K562 (cell line): ENCODE data around the gene CTDSPL. TPM values are rescaled to one million over a fixed set of nuclear protein-coding genes. Genes with fewer than 3 reads are reported as not detected.
A peak's percentile ranks its signal among the peaks of the same experiment; 100 is the strongest.

ENCODE experiments used
- ATF1 ChIP-seq, 2 experiments: fragments of 450-650 bp in 1 of 2; IDR thresholded peaks; 2 replicates each; pipeline ENCODE4 v1.6.1; 2016; ENCODE audit warnings: missing compliant biosample characterization in 1 of 2, missing genetic modification characterization in 1 of 2
- FOS ChIP-seq: IDR thresholded peaks from 3 replicates; pipeline ENCODE4 v1.6.1; 2011; ENCODE audit not compliant: insufficient read length; ENCODE audit errors: extremely low read depth
- GABPB1 ChIP-seq: sonication (generic); formaldehyde crosslinking; IDR thresholded peaks from 2 replicates; pipeline ENCODE4 v1.8.0; 2022; ENCODE audit warnings: mild to moderate bottlenecking, missing genetic modification reagents
- MTA2 ChIP-seq: fragments of 450-650 bp; IDR thresholded peaks from 2 replicates; pipeline ENCODE4 v1.6.1; 2016; ENCODE audit warnings: low read depth
- RBM39 ChIP-seq: fragments of 200-400 bp; formaldehyde crosslinking; optimal IDR thresholded peaks from 2 replicates; pipeline ENCODE3; 2018; ENCODE audit warnings: low read depth, low read length
- SP1 ChIP-seq: sonication (generic); formaldehyde crosslinking; IDR thresholded peaks from 2 replicates; pipeline ENCODE4 v1.8.1; 2022; ENCODE audit warnings: mild to moderate bottlenecking, missing genetic modification reagents
- ZNF239 ChIP-seq: fragments of 250-450 bp; sonication (Bioruptor Pico); IDR thresholded peaks from 2 replicates; pipeline ENCODE4 v1.4.0; 2020; ENCODE audit warnings: mild to moderate bottlenecking
- polyA plus RNA-seq, 8 experiments: library from polyadenylated mRNA; depleted of rRNA in 4 of 8; stranded (reverse) in 5 of 8; unstranded in 3 of 8; fragments of >200 nt; fragmentation: Nextera tagmentation in 2 of 8; fragmentation: Illumina TruSeq in 1 of 8; extraction: Ambion mirVana in 2 of 8; extraction: Trizol in 1 of 8; gene quantifications; 2 replicates each; pipeline versions ENCODE4 v1.2.1 to v1.2.3, GENCODE V29; 2011 to 2014; ENCODE audit warnings: inconsistent platforms in 1 of 8, missing spikeins in 1 of 8
- total RNA-seq, 7 experiments: library from RNA; depleted of rRNA in 6 of 7; stranded (reverse); fragments of >200 nt in 6 of 7; fragmentation: Illumina TruSeq in 2 of 7; extraction: Trizol in 2 of 7; gene quantifications; 2 replicates each; pipeline versions ENCODE4 v1.2.1 to v1.2.3, GENCODE V29; 2011 to 2021; ENCODE audit warnings: low replicate concordance in 1 of 7
- TF ChIP-seq, protein P1 (sequence below): fragments of 450-650 bp; IDR thresholded peaks from 2 replicates; pipeline ENCODE4 v1.7.1; 2018; ENCODE audit warnings: mild to moderate bottlenecking, low read depth; ENCODE audit not compliant: partially characterized antibody
- TF ChIP-seq, protein P2 (sequence below): sonication (generic); formaldehyde crosslinking; IDR thresholded peaks from 2 replicates; pipeline ENCODE4 v1.9.0; 2022; ENCODE audit warnings: mild to moderate bottlenecking, missing genetic modification reagents
- TF ChIP-seq, protein P3 (sequence below), 2 experiments: fragments of 450-650 bp in 1 of 2; sonication (generic) in 1 of 2; formaldehyde crosslinking in 1 of 2; IDR thresholded peaks in 1 of 2; conservative IDR thresholded peaks in 1 of 2; 2 replicates each; pipeline versions ENCODE4 v1.6.1 to v1.8.1; 2016 to 2023; ENCODE audit warnings: mild to moderate bottlenecking in 2 of 2, moderate library complexity in 2 of 2, inconsistent platforms in 1 of 2, missing genetic modification reagents in 1 of 2
- TF ChIP-seq, protein P4 (sequence below): fragments of 450-650 bp; IDR thresholded peaks from 2 replicates; pipeline ENCODE4 v1.6.1; 2016; ENCODE audit warnings: low read depth

CTDSPL gene
- total and polyA plus RNA-seq, 9 of the 15 experiments (the other 6 are each of a cell fraction or from before 2014, with no cell fraction given): 5.1 to 19.3 (median 11.3) TPM

DNA sequence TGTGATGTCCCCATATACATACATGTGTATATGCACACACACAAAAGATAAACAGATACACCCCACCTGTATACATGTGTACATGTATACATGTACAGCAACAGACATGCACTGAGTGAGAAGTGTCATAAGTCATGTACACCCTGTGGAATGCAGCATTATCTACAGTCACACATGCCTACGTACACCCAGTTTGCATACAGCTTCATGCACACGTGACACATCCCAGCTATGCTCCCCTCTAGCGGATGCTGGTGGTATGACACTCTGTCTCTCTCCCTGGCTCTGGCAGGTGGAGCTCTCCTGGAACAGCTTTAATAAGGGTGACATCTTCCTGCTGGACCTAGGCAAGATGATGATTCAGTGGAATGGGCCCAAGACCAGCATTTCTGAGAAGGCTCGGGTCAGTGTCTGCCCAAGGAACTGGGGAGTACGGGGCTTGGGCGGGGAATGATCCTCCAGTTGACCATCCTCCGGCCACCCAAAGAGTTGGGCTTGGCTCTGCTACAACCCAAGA, 135.2 kb downstream of the CTDSPL start (continued):
- TF ChIP-seq, protein P1, sequence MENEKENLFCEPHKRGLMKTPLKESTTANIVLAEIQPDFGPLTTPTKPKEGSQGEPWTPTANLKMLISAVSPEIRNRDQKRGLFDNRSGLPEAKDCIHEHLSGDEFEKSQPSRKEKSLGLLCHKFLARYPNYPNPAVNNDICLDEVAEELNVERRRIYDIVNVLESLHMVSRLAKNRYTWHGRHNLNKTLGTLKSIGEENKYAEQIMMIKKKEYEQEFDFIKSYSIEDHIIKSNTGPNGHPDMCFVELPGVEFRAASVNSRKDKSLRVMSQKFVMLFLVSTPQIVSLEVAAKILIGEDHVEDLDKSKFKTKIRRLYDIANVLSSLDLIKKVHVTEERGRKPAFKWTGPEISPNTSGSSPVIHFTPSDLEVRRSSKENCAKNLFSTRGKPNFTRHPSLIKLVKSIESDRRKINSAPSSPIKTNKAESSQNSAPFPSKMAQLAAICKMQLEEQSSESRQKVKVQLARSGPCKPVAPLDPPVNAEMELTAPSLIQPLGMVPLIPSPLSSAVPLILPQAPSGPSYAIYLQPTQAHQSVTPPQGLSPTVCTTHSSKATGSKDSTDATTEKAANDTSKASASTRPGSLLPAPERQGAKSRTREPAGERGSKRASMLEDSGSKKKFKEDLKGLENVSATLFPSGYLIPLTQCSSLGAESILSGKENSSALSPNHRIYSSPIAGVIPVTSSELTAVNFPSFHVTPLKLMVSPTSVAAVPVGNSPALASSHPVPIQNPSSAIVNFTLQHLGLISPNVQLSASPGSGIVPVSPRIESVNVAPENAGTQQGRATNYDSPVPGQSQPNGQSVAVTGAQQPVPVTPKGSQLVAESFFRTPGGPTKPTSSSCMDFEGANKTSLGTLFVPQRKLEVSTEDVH: peak; percentile 67
- TF ChIP-seq, protein P2, sequence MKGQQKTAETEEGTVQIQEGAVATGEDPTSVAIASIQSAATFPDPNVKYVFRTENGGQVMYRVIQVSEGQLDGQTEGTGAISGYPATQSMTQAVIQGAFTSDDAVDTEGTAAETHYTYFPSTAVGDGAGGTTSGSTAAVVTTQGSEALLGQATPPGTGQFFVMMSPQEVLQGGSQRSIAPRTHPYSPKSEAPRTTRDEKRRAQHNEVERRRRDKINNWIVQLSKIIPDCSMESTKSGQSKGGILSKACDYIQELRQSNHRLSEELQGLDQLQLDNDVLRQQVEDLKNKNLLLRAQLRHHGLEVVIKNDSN: peak; percentile 100
- TF ChIP-seq GABPB1 (CRISPR knock-in tag): no peak
- TF ChIP-seq ZNF239 (CRISPR knock-in tag): no peak
- peak; percentile 51 for TF ChIP-seq SP1 (CRISPR knock-in tag)
- TF ChIP-seq, protein P3, sequence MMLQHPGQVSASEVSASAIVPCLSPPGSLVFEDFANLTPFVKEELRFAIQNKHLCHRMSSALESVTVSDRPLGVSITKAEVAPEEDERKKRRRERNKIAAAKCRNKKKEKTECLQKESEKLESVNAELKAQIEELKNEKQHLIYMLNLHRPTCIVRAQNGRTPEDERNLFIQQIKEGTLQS (IDR thresholded peaks at IDR 0.05): peak; percentile 57
- TF ChIP-seq, protein P3 (CRISPR knock-in tag; conservative IDR thresholded peaks at IDR 0.05): peak; percentile 70; the same call in 1 of the 2 replicates
- TF ChIP-seq ATF1 (CRISPR knock-in tag; IDR thresholded peaks at IDR 0.05): no peak
- TF ChIP-seq ATF1 (tag; IDR thresholded peaks at IDR 0.05): peak; percentile 89
- peak; percentile 1 for TF ChIP-seq FOS
- no peak for TF ChIP-seq RBM39
- TF ChIP-seq MTA2: peak; percentile 42; the same call in 1 of the 2 replicates
- TF ChIP-seq, protein P4, sequence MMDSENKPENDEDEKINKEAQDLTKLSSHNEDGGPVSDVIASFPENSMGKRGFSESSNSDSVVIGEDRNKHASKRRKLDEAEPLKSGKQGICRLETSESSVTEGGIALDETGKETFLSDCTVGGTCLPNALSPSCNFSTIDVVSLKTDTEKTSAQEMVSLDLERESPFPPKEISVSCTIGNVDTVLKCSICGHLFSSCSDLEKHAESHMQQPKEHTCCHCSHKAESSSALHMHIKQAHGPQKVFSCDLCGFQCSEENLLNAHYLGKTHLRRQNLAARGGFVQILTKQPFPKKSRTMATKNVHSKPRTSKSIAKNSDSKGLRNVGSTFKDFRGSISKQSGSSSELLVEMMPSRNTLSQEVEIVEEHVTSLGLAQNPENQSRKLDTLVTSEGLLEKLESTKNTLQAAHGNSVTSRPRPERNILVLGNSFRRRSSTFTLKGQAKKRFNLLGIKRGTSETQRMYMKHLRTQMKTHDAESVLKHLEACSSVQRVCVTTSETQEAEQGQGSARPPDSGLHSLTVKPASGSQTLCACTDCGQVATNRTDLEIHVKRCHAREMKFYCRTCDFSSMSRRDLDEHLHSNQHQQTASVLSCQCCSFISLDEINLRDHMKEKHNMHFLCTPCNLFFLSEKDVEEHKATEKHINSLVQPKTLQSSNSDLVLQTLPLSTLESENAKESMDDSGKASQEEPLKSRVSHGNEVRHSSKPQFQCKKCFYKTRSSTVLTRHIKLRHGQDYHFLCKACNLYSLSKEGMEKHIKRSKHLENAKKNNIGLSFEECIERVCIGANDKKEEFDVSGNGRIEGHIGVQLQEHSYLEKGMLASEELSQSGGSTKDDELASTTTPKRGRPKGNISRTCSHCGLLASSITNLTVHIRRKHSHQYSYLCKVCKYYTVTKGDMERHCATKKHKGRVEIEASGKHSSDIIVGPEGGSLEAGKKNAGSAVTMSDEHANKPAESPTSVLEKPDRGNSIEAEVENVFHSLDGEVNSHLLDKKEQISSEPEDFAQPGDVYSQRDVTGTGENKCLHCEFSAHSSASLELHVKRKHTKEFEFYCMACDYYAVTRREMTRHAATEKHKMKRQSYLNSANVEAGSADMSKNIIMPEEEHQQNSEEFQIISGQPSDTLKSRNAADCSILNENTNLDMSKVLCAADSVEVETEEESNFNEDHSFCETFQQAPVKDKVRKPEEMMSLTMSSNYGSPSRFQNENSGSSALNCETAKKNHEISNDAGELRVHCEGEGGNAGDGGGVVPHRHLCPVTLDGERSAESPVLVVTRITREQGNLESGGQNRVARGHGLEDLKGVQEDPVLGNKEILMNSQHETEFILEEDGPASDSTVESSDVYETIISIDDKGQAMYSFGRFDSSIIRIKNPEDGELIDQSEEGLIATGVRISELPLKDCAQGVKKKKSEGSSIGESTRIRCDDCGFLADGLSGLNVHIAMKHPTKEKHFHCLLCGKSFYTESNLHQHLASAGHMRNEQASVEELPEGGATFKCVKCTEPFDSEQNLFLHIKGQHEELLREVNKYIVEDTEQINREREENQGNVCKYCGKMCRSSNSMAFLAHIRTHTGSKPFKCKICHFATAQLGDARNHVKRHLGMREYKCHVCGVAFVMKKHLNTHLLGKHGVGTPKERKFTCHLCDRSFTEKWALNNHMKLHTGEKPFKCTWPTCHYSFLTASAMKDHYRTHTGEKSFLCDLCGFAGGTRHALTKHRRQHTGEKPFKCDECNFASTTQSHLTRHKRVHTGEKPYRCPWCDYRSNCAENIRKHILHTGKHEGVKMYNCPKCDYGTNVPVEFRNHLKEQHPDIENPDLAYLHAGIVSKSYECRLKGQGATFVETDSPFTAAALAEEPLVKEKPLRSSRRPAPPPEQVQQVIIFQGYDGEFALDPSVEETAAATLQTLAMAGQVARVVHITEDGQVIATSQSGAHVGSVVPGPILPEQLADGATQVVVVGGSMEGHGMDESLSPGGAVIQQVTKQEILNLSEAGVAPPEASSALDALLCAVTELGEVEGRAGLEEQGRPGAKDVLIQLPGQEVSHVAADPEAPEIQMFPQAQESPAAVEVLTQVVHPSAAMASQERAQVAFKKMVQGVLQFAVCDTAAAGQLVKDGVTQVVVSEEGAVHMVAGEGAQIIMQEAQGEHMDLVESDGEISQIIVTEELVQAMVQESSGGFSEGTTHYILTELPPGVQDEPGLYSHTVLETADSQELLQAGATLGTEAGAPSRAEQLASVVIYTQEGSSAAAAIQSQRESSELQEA: no peak
